ENCODE data around the gene PRKN.
A peak's percentile ranks its signal among the peaks of the same experiment; 100 is the strongest.

The PRKN gene

GRCh38 chr6:161417717-161418462 is 1309.7 kb downstream of the PRKN start:
- DNase-seq: peak; percentile 94

GRCh38 chr6:161415302-161415855 is 1312.2 kb downstream of the PRKN start:
- no peak for DNase-seq

DNA sequence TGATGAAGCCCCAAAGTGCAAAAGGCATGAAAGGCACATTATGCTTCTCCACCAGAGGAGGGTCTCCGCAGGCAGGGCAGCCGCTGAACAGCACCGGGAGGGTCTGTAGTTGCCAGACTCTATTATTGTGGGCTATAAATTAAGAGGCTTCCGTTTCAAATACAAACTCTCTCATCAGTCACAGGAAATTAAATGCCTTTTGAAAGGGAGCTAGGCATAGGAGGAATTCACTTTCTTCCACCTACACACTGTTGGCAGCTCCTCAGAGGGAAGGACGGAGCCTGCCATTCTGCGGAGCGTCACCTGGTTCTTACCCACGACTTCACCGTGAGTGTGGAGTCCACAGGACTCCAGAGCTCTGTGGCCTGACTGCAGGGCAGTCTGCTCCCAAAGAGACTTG is 1312.9 kb downstream of the PRKN start:
- no peak for DNase-seq

- DNase-seq: no peak
Observed at GRCh38 chr6:161414180-161414579, 1313.4 kb downstream of the PRKN start.

- DNase-seq: no peak
Observed at GRCh38 chr6:161413355-161413771, 1314.2 kb downstream of the PRKN start.

- no peak for DNase-seq
Observed at GRCh38 chr6:161412795-161413194, 1314.8 kb downstream of the PRKN start.

GRCh38 chr6:161411265-161411944 is 1316.2 kb downstream of the PRKN start:
- no peak for DNase-seq

DNA sequence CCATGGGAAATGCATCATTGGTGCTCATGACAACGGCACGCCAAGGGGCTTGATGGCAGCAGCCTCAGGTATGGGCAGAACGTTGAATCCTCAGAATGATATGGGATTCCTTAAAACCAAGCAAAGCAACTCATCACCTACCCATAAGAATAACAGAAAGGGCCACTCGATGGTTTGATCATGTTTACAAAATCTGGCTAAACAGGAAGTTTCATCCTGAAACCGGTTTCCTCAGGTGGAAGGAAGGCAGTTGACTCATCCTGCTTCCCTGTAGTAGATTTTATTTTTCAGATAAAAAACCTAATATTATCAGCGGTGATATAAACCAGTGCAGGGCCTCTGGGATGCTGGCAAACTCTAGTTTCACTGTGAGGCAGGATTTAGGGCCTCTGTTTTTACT is 1316.8 kb downstream of the PRKN start:
- DNase-seq: no peak

DNA sequence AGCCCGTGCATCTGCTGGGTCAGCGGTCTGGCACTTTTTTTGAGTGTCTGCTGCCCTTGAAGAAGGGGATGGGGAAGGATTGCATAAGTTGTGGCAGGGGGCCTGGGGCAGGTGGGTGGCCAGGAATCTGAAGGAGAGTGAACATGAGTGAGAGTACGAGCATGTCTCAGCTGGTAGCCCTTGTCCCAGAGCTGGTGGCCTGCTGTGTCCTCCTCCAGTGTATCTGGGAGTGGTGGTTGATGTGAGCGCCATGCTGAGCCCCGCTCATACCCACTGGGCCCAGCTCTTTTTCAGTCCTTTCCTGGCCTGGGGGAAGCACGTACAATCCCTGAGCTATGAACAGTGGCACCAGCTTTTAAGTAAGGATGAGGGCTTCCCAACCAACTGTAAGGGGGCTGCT is 1317.5 kb downstream of the PRKN start:
- DNase-seq: no peak

GRCh38 chr6:161409353-161409752 is 1318.2 kb downstream of the PRKN start:
- DNase-seq: no peak

GRCh38 chr6:161408041-161408440 is 1319.5 kb downstream of the PRKN start:
- DNase-seq: no peak

DNA sequence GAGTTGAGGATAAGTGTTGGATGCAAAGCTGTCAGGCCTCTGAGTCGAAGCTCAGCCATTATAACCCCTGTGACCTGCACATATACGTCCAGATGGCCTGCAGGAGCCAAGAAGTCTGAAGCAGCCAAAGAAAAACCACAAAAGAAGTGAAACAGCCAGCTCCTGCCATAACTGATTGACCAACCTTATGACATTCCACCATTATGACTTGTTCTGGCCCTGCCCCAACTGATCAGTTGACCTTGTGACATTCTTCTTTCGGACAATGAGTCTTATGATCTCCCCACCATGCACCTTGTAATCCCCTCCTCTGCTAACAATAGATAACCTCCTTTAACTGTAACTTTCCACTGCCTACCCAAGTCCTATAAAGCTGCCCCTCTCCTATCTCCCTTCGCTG is 1320.0 kb downstream of the PRKN start:
- DNase-seq: peak; percentile 76

- DNase-seq: no peak
Observed at GRCh38 chr6:161407115-161407514, 1320.5 kb downstream of the PRKN start.

- DNase-seq: no peak
Observed at GRCh38 chr6:161406646-161407045, 1320.9 kb downstream of the PRKN start.

DNA sequence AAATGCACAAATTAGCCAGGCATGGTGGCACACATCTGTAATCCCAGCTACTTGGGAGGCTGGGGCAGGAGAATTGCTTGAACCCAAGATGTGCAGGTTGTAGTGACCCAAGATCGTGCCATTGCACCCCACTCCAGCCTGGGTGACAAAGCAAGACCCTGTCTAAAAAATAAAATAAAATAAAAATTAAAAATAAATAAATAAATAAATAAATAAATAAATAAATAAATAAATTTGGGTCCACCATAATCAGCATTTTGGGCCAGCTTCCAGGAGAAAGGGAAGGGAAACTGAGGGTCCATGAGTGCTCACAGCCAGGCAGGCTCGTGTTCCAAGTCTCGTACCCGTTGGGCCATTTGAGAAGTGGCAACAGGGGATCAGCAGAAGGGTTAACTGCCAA is 1322.1 kb downstream of the PRKN start:
- DNase-seq: no peak

DNA sequence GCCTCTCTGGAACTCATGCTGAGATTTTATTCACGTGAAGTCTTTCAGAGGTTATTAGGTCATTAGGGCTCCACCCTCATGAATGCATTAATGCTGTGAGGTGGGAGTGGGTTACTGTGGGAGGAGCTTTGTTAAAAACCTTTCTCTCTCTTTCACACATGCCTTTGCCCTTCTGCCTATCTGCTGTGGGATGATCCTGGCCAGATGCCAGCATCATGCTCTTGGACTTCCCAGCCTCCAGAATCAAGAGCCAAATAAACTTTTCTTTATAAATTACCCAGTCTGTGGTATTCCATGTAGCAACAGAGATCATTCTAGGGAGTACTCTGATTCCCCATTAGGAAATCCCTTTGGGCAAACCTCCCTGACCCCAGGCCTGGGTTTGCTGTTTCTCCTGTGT is 1323.8 kb downstream of the PRKN start:
- no peak for DNase-seq

- peak; percentile 72 for DNase-seq
Observed at GRCh38 chr6:161401587-161402309, 1325.8 kb downstream of the PRKN start.

- no peak for DNase-seq
Observed at GRCh38 chr6:161400671-161401070, 1326.9 kb downstream of the PRKN start.

DNA sequence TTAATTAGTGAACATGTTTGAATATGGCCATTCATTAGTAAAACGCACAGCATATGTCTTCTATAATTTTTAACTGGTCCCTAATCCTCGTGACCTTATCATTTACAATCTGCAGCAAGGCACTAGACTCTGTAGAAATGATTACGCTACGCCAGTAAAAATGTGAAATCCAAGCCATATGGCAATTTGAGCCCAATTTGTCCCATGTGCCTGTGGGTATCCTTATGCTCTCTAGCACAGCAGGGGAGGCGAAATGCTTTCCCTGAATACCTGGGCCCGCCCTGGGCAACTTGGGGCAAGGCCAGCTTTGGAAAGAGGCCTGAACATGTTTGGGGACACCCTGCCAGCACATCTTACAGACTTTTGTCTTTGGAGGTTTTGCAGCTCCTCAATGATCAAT is 1331.0 kb downstream of the PRKN start:
- no peak for DNase-seq

DNA sequence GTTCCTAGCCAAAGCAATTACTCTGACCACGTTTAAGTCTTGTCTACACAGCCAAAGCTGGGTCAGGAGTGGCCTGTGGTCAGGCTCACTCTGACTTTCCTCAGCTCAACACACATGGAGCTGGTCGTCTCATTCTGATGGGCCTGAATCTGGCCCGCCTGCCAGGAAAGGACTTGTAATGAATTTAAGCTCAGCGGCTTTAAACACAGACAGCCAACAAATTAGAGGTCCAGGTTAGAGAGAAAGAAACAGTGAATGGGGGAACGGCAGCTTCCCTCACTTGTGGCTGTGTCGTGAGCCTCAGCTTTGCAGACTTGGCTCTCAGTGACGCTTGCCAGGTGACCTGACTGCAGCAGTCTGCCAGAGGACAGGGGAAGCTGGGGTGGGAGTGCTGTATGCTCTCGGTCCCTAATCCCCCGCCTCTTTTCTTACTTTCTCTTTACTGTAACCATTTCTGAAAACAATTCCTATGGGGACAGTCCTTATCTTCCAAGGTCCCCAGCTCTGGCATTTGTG is 1331.8 kb downstream of the PRKN start:
- DNase-seq: no peak

DNA sequence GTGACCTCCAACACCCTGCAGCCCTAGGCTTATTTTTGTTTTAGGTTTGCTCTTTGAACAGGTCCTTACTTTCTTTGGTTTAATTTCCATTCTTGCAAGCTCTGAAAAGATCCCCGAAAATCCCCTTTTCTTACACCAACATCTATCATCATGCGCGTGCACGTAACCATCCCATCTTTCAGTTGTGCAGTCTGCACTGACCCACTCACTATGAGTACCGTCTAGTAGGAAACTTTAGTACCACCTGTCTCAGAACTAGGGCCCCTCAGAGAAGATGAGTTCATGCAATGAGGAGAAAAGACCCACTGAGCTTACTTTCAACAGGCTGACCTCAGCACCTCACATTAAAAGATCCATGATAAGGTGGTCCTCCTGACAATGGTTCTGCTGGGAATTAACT is 1333.1 kb downstream of the PRKN start:
- no peak for DNase-seq

- DNase-seq: peak; percentile 74
Observed at GRCh38 chr6:161393839-161394364, 1333.7 kb downstream of the PRKN start.

GRCh38 chr6:161393292-161393691 is 1334.3 kb downstream of the PRKN start:
- DNase-seq: no peak
